Keratinocyte (primary cell): ENCODE data around the gene CACNG5.

Experiments
- CTCF ChIP-seq, 3 experiments: IDR thresholded peaks in 1 of 3; conservative IDR thresholded peaks in 1 of 3; optimal IDR thresholded peaks in 1 of 3; 2 replicates in 2 of 3; 3 replicates in 1 of 3; pipeline versions ENCODE3 to v1.5.1; 2011; ENCODE audit warnings: low read length in 3 of 3, mild to moderate bottlenecking in 3 of 3, moderate library complexity in 2 of 3, control low read depth in 1 of 3, inconsistent platforms in 1 of 3; ENCODE audit not compliant: insufficient read depth in 2 of 3; ENCODE audit errors: extremely low read depth in 1 of 3
- EZH2 ChIP-seq: IDR thresholded peaks from one replicate; pipeline ENCODE4 v1.6.1; 2012; ENCODE audit warnings: inconsistent platforms, mild to moderate bottlenecking, low read length, moderate library complexity

GRCh38 chr17:66918896-66919295 lies 84.0 kb downstream of the CACNG5 start:
- TF ChIP-seq CTCF (optimal IDR thresholded peaks at IDR 0.05 in 1 of 3, IDR thresholded peaks at IDR 0.05 in 1 of 3, conservative IDR thresholded peaks at IDR 0.05 in 1 of 3; ENCODE audit: extremely low read depth in 1 of 3, insufficient read depth in 2 of 3, low read length in 3 of 3) (no peak), EZH2 (no peak)
